H1 (cell line): ENCODE results near the gene ARPP21. TPM values are rescaled to one million over a fixed set of nuclear protein-coding genes. Genes with fewer than 3 reads are reported as not detected.

ENCODE experiments used
- CBX8 ChIP-seq: fragments of 300-800, 300-1000 bp; sonication (generic); IDR thresholded peaks from 2 replicates; pipeline ENCODE4 v1.7.1; 2016; ENCODE audit warnings: low read depth, low read length, borderline replicate concordance
- CHD2 ChIP-seq: IDR thresholded peaks from 2 replicates; pipeline ENCODE4 v1.6.1; 2012; ENCODE audit warnings: low read length, improper control_type of control experiment
- RFX5 ChIP-seq: IDR thresholded peaks from 2 replicates; pipeline ENCODE4 v1.6.1; 2011; ENCODE audit warnings: low read depth, low read length, improper control_type of control experiment, borderline replicate concordance
- RNF2 ChIP-seq: fragments of 200-900, 300-1000 bp; sonication (generic); IDR thresholded peaks from 2 replicates; pipeline ENCODE4 v1.7.1; 2016; ENCODE audit warnings: borderline replicate concordance, low read depth, mild to moderate bottlenecking, antibody characterized with exemption, low read length; ENCODE audit not compliant: poor library complexity, severe bottlenecking; ENCODE audit errors: missing control alignments
- polyA plus RNA-seq, 7 experiments: library from polyadenylated mRNA; depleted of rRNA in 3 of 7; stranded (reverse) in 5 of 7; unstranded in 2 of 7; fragments of >200 nt in 5 of 7; fragments of 200-250 nt in 2 of 7; gene quantifications; 1 replicate in 5 of 7; 2 replicates in 1 of 7; 4 replicates in 1 of 7; pipeline versions ENCODE4 v1.2.1 to v1.2.3, GENCODE V29; 2011 to 2013; ENCODE audit warnings: missing spikeins in 2 of 7, mixed read lengths in 2 of 7
- total RNA-seq: library from RNA; stranded (reverse); fragmentation: NEBNext Ultra II Directional; extraction: Animal tissue kit (Norgen Biotek cat#: 25700); gene quantifications from 2 replicates; pipeline ENCODE4 v1.2.1, GENCODE V29; 2021
- TF ChIP-seq, protein P1 (sequence below): IDR thresholded peaks from 2 replicates; pipeline ENCODE4 v1.6.1; 2012; ENCODE audit warnings: inconsistent platforms

The ARPP21 gene
- total and polyA plus RNA-seq, 2 of the 8 experiments (the other 6 are each of a cell fraction or from before 2014, with no cell fraction given): not detected

DNA sequence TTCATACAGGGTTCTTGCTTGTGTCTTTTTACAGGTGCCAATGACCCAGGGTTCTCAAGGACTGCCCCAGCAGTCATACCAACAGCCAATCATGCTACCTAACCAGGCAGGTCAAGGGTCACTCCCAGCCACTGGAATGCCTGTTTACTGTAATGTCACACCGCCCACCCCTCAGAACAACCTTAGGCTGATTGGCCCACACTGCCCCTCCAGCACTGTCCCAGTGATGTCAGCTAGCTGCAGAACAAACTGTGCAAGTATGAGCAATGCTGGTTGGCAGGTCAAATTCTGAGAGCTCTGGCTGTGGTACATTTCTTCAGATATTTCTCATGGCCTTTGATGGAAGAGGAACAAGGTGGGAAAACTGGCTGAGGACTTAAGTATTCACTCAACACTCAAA is 154.3 kb downstream of the ARPP21 start (continued):
- TF ChIP-seq RFX5 (no peak), RNF2 (no peak), CHD2 (no peak), CBX8 (no peak)
- TF ChIP-seq, protein P1, sequence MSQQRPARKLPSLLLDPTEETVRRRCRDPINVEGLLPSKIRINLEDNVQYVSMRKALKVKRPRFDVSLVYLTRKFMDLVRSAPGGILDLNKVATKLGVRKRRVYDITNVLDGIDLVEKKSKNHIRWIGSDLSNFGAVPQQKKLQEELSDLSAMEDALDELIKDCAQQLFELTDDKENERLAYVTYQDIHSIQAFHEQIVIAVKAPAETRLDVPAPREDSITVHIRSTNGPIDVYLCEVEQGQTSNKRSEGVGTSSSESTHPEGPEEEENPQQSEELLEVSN: no peak
